Glutamatergic neuron (in vitro differentiated cells): ENCODE measurements around the gene HMBS. TPM values are rescaled to one million over a fixed set of nuclear protein-coding genes. Genes with fewer than 3 reads are reported as not detected.

Experiments
- DNase-seq: peaks from one replicate; pipeline ENCODE4 v3.0.0; 2022
- H3K27ac Mint-ChIP-seq: one replicate; pipeline ENCODE4 v1.8.0; 2020; ENCODE audit warnings: mild to moderate bottlenecking, mixed read lengths, inconsistent platforms; ENCODE audit not compliant: unreplicated experiment
- H3K27me3 Mint-ChIP-seq: one replicate; pipeline ENCODE4 v1.8.0; 2020; ENCODE audit warnings: mild to moderate bottlenecking, moderate library complexity, mixed read lengths, inconsistent platforms; ENCODE audit not compliant: unreplicated experiment
- H3K36me3 Mint-ChIP-seq: one replicate; pipeline ENCODE4 v1.8.0; 2020; ENCODE audit warnings: mild to moderate bottlenecking, mixed read lengths, inconsistent platforms; ENCODE audit not compliant: unreplicated experiment
- H3K4me1 Mint-ChIP-seq: one replicate; pipeline ENCODE4 v1.8.0; 2020; ENCODE audit warnings: mild to moderate bottlenecking, low read depth, mixed read lengths, inconsistent platforms; ENCODE audit not compliant: unreplicated experiment
- H3K4me3 Mint-ChIP-seq: one replicate; pipeline ENCODE4 v1.8.0; 2020; ENCODE audit warnings: mild to moderate bottlenecking, mixed read lengths, inconsistent platforms; ENCODE audit not compliant: unreplicated experiment
- H3K9me3 Mint-ChIP-seq: one replicate; pipeline ENCODE4 v1.8.0; 2020; ENCODE audit warnings: mild to moderate bottlenecking, moderate library complexity, mixed read lengths, inconsistent platforms; ENCODE audit not compliant: unreplicated experiment
- total RNA-seq: library from RNA; stranded (reverse); fragmentation: NEBNext Ultra II Directional; extraction: Animal tissue kit (Norgen Biotek cat#: 25700); gene quantifications from one replicate; pipeline ENCODE4 v1.2.1, GENCODE V29; 2021; ENCODE audit not compliant: unreplicated experiment
- TF ChIP-seq, protein P1 (sequence below): fragments of 200-600 bp; sonication (generic); IDR thresholded peaks from one replicate; pipeline ENCODE4 v1.5.0; 2021; ENCODE audit not compliant: partially characterized antibody, unreplicated experiment

The HMBS gene
- total RNA-seq, 1 donor from 2014 or later: 30.4 TPM

DNA sequence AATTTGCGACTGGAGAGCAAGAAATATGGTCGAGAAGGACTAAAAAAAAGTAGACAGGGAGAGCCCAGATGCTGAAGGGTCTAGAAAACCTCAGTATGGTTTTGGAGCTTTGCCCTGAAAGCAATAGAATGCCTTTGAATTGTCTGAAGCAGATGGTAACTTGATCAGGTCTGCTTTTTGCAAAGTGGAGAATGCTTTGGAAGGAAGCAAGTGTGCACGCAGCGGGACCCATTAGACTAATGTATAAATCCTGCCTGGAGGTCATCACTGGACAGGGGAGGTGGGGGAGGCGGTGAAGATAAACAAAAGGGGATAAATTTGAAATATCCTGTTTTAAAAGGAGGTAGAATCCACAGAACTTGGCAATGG is 35.9 kb downstream of the HMBS start:
- no peaks in the 10 kb centered on the region for H3K36me3 Mint-ChIP-seq
- H3K9me3 Mint-ChIP-seq: peaks cover 7% of the 10 kb centered on the region
- H3K4me3 Mint-ChIP-seq: peak overlapping the region; percentile 99
- DNase-seq: no peak
- peak overlapping the region; percentile 89 for H3K27ac Mint-ChIP-seq
- peaks cover 3% of the 10 kb centered on the region for H3K27me3 Mint-ChIP-seq
- peaks cover 18% of the 10 kb centered on the region for H3K4me1 Mint-ChIP-seq
- TF ChIP-seq, protein P1, sequence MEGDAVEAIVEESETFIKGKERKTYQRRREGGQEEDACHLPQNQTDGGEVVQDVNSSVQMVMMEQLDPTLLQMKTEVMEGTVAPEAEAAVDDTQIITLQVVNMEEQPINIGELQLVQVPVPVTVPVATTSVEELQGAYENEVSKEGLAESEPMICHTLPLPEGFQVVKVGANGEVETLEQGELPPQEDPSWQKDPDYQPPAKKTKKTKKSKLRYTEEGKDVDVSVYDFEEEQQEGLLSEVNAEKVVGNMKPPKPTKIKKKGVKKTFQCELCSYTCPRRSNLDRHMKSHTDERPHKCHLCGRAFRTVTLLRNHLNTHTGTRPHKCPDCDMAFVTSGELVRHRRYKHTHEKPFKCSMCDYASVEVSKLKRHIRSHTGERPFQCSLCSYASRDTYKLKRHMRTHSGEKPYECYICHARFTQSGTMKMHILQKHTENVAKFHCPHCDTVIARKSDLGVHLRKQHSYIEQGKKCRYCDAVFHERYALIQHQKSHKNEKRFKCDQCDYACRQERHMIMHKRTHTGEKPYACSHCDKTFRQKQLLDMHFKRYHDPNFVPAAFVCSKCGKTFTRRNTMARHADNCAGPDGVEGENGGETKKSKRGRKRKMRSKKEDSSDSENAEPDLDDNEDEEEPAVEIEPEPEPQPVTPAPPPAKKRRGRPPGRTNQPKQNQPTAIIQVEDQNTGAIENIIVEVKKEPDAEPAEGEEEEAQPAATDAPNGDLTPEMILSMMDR: no peak

DNA sequence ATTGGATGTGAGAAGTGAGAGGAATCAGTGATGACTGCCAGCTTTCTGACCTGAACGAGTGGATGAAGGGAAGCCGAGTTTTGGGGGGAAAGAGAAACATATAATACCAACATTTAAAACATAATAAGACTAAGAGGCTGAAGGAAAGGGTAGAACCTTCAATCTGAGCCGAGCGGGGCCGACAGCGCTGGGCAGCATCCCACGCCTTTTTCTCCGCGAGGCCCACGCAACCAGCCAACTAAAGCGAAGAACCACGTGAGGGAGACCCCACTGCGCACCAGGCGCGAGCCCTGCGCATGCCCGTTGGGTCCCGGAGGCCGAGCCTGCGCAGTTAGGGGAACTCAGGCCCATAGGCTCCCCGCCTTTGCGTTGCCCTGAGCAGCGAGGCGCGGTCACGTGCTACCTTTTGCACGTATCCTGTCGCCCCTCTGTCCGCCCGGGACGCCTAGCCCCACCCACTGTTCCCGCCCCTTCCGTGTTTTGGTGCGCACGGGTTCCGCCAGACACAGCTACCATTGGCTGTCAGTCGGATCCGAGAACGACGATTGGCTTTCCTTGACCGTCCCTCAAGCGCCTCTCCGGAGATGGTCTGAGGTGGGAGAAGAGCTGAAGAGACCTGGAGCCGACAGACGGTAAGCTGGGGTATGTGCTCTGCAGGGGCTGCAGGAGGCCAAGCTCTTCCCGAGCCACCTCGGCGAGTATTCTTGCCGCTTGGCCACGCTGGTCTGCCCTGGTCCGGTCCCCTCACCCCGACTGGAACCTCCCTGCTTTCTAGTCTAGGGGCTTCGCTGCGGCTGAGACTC is 36.5 kb downstream of the HMBS start, which contains the start of gene HINFP:
Gene HINFP (plus strand): TSS at position 573 of the 803 bp plus-strand sequence. CDS start 5,365 bp downstream, outside the sequence.
- Mint-ChIP-seq H3K36me3 (no peaks in the 10 kb centered on the region), H3K27me3 (peaks cover 3% of the 10 kb centered on the region), H3K9me3 (peaks cover 7% of the 10 kb centered on the region), H3K27ac (peak within 1 kb of the TSS; percentile 90), H3K4me3 (peak within 1 kb of the TSS; percentile 99), H3K4me1 (peaks cover 18% of the 10 kb centered on the region)
- DNase-seq: peak; percentile 100
- TF ChIP-seq, protein P1: no peak

DNA sequence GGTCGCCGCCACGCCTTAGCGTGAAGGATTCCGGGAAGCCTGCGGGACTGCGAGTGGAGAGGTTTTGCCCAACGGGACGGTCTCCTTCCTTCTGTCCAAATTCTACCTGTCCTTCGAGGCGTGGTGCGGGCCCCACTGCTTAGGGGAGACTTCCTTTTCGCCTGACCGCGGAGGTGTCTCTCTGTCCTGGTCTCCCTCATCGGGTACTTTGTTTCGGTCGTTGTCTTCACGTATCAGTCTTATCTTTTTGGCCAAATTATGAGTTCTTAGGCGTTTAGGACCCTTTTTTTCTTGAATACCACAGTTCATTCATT is 37.1 kb downstream of the HMBS start:
- TF ChIP-seq, protein P1: no peak
- Mint-ChIP-seq H3K9me3 (peaks cover 7% of the 10 kb centered on the region), H3K27ac (peak overlapping the region; percentile 90), H3K36me3 (no peaks in the 10 kb centered on the region), H3K4me3 (peak overlapping the region; percentile 99), H3K4me1 (peaks cover 18% of the 10 kb centered on the region), H3K27me3 (peaks cover 3% of the 10 kb centered on the region)
- DNase-seq: no peak

DNA sequence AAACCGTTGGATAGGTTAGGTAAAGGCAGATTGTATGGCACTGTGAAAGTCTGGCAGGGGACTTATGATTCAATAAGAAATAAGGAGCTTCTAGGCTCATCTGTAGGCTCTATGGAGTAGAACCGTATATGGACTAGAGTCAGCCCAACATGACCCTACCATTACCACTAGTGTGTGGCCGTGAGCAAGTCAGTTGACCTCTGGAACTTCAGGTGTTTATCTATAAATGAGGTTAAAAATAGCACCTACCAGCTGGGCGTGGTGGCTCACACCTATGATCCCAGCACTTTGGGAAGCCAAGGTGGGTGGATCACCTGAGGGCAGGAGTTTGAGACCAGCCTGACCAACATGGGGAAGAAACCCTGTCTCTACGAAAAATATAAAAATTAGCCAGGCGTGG is 41.1 kb downstream of the HMBS start:
- no peak overlapping the region for H3K4me3 Mint-ChIP-seq
- H3K4me1 Mint-ChIP-seq: peaks cover 11% of the 10 kb centered on the region
- no peak for DNase-seq
- H3K36me3 Mint-ChIP-seq: no peaks in the 10 kb centered on the region
- peaks cover 2% of the 10 kb centered on the region for H3K9me3 Mint-ChIP-seq
- TF ChIP-seq, protein P1: no peak
- H3K27me3 Mint-ChIP-seq: peaks cover 1% of the 10 kb centered on the region
- H3K27ac Mint-ChIP-seq: no peak overlapping the region

DNA sequence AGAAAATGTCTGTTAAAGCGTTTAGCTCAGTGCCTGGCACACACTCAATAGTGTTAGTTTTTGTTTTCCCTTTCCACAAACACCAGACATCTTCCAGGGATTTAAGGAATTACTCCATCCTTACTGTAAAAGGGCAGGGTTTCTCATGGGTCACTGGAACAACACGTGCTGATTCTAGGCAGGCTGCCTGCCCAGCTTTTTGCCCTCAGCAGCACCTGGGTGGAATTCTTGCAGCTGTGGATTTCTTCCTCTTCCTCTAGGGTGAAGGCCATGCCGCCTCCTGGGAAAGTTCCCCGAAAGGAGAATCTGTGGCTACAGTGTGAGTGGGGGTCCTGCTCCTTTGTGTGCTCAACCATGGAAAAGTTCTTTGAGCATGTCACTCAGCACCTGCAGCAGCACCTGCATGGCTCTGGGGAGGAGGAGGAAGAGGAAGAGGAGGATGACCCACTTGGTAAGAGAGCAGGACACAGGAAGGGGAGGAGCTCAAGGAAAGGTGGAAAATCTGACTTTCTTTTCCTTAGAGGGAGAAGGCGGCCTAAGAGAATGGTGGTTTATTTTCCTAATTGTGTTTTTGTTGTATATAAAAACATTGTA is 42.1 kb downstream of the HMBS start:
- Mint-ChIP-seq H3K9me3 (no peaks in the 10 kb centered on the region), H3K27ac (no peak overlapping the region), H3K27me3 (no peaks in the 10 kb centered on the region), H3K4me3 (no peak overlapping the region), H3K4me1 (peaks cover 9% of the 10 kb centered on the region), H3K36me3 (no peaks in the 10 kb centered on the region)
- DNase-seq: no peak
- TF ChIP-seq, protein P1: no peak
